ENCODE measurements around the gene GINS1.

GINS1 gene

GRCh38 chr20:25368976-25369375, 38.5 kb upstream of the GINS1 start:
- DNase-seq (ENCODE audit: low read depth) = no peak
- no peak overlapping the region for H3K4me3 ChIP-seq (ENCODE audit: control insufficient read depth, low read depth, low read length)
- TF ChIP-seq CTCF (conservative IDR thresholded peaks at IDR 0.05; ENCODE audit: control insufficient read depth, insufficient read depth, low read depth, low read length) = no peak

DNA sequence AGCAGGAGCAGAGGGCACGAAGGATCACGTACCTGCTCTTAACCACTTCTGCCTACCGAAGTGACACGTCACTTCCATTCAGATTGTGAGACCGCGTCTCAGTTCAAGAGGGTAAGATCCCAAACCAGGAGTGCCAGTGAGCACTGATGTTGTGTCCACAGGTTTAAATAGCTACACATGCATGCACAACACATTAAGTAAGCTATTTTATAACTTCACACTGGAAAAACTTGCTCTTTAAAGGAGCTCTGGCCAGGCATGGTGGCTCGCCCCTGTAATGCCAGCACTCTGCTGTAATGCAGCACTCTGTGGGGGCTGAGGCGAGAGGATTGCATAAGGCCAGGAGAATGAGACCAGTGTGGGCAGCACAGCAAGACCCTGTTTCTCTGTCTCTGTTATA, 37.9 kb upstream of the GINS1 start:
- peak; percentile 19 for DNase-seq (ENCODE audit: low read depth)
- TF ChIP-seq CTCF (conservative IDR thresholded peaks at IDR 0.05; ENCODE audit: control insufficient read depth, insufficient read depth, low read depth, low read length) = no peak
- H3K4me3 ChIP-seq (ENCODE audit: control insufficient read depth, low read depth, low read length) = no peak overlapping the region

DNA sequence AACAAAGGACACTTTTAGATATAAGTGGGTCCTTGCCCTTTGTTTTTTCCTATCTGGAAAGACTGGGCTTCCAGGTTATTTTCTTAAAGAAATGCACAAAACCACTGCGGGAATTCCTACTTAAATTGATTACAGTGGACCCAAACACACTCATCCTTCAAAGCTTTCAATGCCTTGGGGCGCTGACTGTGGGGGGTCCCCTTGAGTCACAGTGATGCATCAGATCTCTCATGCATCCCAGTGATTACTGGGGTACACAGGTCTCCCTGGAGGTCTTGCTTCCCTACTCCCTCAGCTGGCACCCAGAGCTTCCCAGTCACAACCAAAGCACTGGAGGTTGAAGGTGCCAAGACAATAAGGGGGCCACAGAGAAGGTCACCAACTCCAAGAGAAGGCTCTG, 37.5 kb upstream of the GINS1 start:
- no peak overlapping the region for H3K4me3 ChIP-seq (ENCODE audit: control insufficient read depth, low read depth, low read length)
- TF ChIP-seq CTCF (conservative IDR thresholded peaks at IDR 0.05; ENCODE audit: control insufficient read depth, insufficient read depth, low read depth, low read length) = no peak
- DNase-seq (ENCODE audit: low read depth) = no peak

DNA sequence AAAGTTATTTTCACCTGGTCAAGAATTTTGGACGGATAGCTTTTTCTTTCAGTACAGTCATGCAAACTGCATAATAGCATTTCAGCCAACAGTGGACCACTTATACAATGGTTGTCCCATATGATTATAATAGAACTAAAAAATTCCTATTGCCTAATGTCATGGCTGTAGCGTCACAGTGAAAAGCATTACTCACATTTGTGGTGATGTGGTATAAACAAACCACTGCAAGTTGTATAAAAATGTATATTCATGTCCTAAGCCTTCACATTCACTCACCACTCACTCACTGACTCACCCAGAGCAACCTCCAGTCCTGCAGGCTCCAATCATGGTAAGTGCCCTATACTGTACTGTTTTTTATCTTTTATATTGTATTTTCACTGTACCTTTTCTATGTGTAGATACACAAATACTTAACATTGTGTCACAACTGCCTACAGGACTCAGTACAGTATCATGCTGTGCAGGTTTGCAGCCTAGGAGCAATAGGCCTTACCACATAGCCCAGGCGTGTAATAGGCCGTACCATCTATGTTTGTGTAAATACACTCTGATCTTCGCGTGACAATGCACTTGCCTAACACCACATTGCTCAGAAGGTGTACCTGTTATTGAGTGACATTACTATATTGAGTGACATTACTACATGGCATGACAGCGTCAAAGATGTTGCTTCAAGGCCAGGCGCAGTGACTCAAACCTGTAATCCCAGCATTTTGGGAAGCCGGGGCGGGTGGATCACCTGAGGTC, 34.7 kb upstream of the GINS1 start:
- H3K4me3 ChIP-seq (ENCODE audit: control insufficient read depth, low read depth, low read length) = no peak overlapping the region
- DNase-seq (ENCODE audit: low read depth) = peak; percentile 98
- TF ChIP-seq CTCF (conservative IDR thresholded peaks at IDR 0.05; ENCODE audit: control insufficient read depth, insufficient read depth, low read depth, low read length) = no peak

DNA sequence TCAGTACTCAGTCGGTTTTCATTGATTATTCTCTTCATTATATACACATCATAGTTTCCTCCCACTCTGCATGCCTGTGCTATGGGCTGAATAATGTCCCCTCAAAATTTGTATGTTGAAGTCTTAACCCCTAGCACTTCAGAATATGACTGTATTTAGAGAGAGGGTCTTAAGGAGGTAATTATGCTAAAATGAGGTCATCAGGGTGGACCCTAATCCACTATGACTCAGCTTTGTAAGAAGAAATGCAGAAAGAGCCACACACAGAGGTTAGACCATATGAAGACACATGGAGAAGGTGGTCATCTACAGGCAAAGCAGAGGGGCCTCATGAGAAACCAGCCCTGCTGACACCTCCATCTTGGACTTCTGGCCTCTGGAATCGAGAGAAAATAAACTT, 32.6 kb upstream of the GINS1 start:
- no peak for DNase-seq (ENCODE audit: low read depth)
- TF ChIP-seq CTCF (conservative IDR thresholded peaks at IDR 0.05; ENCODE audit: control insufficient read depth, insufficient read depth, low read depth, low read length) = no peak
- no peak overlapping the region for H3K4me3 ChIP-seq (ENCODE audit: control insufficient read depth, low read depth, low read length)

DNA sequence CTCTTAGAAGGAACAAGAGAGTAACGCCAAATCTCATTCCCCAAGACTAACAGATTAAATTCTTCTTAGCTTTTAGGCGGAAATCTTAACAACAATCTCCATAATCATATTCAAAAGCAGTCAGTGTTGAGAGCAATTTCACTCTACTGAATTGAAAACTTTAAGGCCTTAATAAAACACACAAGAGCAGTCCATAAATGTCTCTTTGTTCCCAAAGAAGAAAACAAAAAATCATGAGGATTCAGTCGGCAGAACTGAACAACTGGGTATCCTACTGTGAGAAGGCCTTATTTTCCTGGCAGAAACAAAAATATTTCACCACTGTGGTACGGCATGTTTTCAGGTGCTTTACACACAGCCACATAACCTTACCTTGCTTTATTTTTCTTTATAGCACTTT, 31.2 kb upstream of the GINS1 start:
- no peak for DNase-seq (ENCODE audit: low read depth)
- TF ChIP-seq CTCF (conservative IDR thresholded peaks at IDR 0.05; ENCODE audit: control insufficient read depth, insufficient read depth, low read depth, low read length) = no peak
- no peak overlapping the region for H3K4me3 ChIP-seq (ENCODE audit: control insufficient read depth, low read depth, low read length)

- no peak overlapping the region for H3K4me3 ChIP-seq (ENCODE audit: control insufficient read depth, low read depth, low read length)
- TF ChIP-seq CTCF (conservative IDR thresholded peaks at IDR 0.05; ENCODE audit: control insufficient read depth, insufficient read depth, low read depth, low read length) = no peak
- DNase-seq (ENCODE audit: low read depth) = no peak
Measured at GRCh38 chr20:25376886-25377285, 30.6 kb upstream of the GINS1 start.

Measured in fibroblast of mammary gland (primary cell).